ENCODE data around the gene NANP.
"Not testable (repeated sequence)": the region's sequence is repeated elsewhere in the genome, so short reads cannot be mapped to it uniquely, and the experiment has no call there.

NANP gene

GRCh38 chr20:25626779-25627178 lies 3.0 kb upstream of the NANP start:
- H3K4me3 ChIP-seq (ENCODE audit: low read length): no peak overlapping the region
- no peak for TF ChIP-seq ZNF274 (IDR thresholded peaks at IDR 0.05; ENCODE audit: low read depth, low read length)

- peak overlapping the region; percentile 85 for H3K4me3 ChIP-seq (ENCODE audit: low read length)
- no peak for TF ChIP-seq ZNF274 (IDR thresholded peaks at IDR 0.05; ENCODE audit: low read depth, low read length)
Observed at GRCh38 chr20:25624500-25624939, 706 bp upstream of the NANP start.

- TF ChIP-seq ZNF274 (IDR thresholded peaks at IDR 0.05; ENCODE audit: low read depth, low read length): no peak
- H3K4me3 ChIP-seq (ENCODE audit: low read length): peak overlapping the region; percentile 85
Observed at GRCh38 chr20:25623225-25623735, 534 bp downstream of the NANP start.

GRCh38 chr20:25622450-25623224 lies 1.2 kb downstream of the NANP start:
- H3K4me3 ChIP-seq (ENCODE audit: low read length): peak overlapping the region; percentile 85
- TF ChIP-seq ZNF274 (IDR thresholded peaks at IDR 0.05; ENCODE audit: low read depth, low read length): no peak

DNA sequence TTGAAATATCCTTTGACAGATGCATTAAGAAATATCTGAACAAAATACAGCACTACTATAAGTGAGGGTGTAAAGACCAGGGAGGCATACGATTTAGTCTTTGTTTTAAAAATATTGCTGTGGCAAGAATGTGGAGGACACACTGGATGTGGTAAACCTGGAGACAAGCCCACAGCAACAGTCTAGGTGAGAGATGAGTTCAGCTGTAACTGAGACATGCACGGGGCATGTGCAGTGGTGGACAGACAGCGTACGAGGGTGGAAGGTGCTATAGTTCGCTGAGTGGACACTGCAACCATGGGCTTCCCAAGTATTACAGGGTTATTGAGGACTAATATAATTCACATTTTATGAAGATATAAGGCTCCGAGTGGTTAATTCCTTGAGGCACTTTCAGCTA lies 1.8 kb downstream of the NANP start:
- no peak overlapping the region for H3K4me3 ChIP-seq (ENCODE audit: low read length)

GRCh38 chr20:25619514-25619913 lies 4.3 kb downstream of the NANP start:
- no peak overlapping the region for H3K4me3 ChIP-seq (ENCODE audit: low read length)
- TF ChIP-seq ZNF274 (IDR thresholded peaks at IDR 0.05; ENCODE audit: low read depth, low read length): no peak

More for the DNA sequence above, 1.8 kb downstream of the NANP start:
- no peak for TF ChIP-seq ZNF274 (IDR thresholded peaks at IDR 0.05; ENCODE audit: low read depth, low read length)

GRCh38 chr20:25608774-25609173 lies 15.0 kb downstream of the NANP start:
- TF ChIP-seq ZNF274 (IDR thresholded peaks at IDR 0.05; ENCODE audit: low read depth, low read length): no peak

GRCh38 chr20:25606094-25606695 lies 17.6 kb downstream of the NANP start:
- H3K4me3 ChIP-seq (ENCODE audit: low read length): no peak overlapping the region
- no peak for TF ChIP-seq ZNF274 (IDR thresholded peaks at IDR 0.05; ENCODE audit: low read depth, low read length)

More at GRCh38 chr20:25608774-25609173, 15.0 kb downstream of the NANP start:
- no peak overlapping the region for H3K4me3 ChIP-seq (ENCODE audit: low read length)

DNA sequence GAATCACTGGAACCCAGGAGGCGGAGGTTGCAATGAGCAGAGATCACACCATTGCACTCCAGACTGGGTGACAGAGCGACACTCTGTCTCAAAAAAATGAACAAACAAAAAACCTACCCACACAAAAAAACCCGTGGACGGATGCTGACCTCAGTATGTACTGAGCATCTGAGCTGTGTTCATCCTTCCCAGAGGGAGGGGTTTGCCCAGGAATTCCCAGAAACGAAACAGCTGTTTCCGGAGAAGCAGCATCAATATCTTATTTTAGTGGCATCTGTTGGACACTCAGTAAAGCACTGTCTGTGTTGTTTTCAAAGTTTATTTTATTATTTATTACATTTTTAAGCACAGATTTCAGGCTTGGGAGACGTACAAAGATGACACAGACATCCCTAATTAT lies 18.7 kb downstream of the NANP start:
- H3K4me3 ChIP-seq (ENCODE audit: low read length): no peak overlapping the region
- TF ChIP-seq ZNF274 (IDR thresholded peaks at IDR 0.05; ENCODE audit: low read depth, low read length): no peak

DNA sequence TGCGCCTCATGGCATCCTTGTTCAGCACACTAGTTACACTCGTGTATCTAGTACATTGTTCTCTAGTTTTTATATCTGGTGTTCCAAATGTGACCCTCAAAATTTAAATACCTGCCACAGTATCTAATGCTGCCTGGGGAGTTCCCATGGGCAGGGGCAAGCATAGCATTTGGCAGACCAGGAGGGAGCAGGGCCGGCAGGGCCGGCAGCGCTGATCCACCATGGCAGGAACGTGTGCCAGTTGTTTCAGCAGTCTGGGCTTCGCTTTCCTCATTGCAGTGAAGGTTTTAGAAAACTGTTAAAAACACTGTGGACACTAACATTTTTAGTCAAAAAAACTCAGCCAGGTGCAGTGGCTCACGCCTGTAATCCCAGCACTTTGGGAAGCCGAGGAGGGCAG lies 19.2 kb downstream of the NANP start:
- no peak overlapping the region for H3K4me3 ChIP-seq (ENCODE audit: low read length)
- no peak for TF ChIP-seq ZNF274 (IDR thresholded peaks at IDR 0.05; ENCODE audit: low read depth, low read length)

GRCh38 chr20:25602914-25603309 lies 20.9 kb downstream of the NANP start:
- H3K4me3 ChIP-seq (ENCODE audit: low read length): not testable (repeated sequence)

GRCh38 chr20:25602191-25602913 lies 21.5 kb downstream of the NANP start:
- H3K4me3 ChIP-seq (ENCODE audit: low read length): not testable (repeated sequence)

DNA sequence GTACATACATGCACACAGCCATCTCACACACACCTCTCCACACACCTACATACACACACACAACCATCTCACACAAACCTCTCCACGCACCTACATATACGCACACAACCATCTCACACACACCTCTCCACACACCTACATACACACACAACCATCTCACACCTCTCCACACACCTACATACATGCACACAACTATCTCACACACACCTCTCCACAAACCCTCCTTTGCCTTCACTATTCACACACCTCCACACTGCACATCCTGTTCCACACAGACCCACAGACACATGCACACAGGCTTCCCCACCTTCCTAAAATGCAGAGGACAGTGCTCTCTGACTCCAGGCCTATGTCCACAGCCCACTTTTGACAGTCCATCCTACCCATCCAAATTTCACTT lies 22.2 kb downstream of the NANP start:
- H3K4me3 ChIP-seq (ENCODE audit: low read length): no peak overlapping the region

GRCh38 chr20:25600632-25601031 lies 23.2 kb downstream of the NANP start:
- no peak overlapping the region for H3K4me3 ChIP-seq (ENCODE audit: low read length)
- no peak for TF ChIP-seq ZNF274 (IDR thresholded peaks at IDR 0.05; ENCODE audit: low read depth, low read length)

More for the DNA sequence above, 22.2 kb downstream of the NANP start:
- no peak for TF ChIP-seq ZNF274 (IDR thresholded peaks at IDR 0.05; ENCODE audit: low read depth, low read length)

Data from GM08714 (cell line).